HG03064 (cell line): ENCODE results near the gene FAM114A2.

Experiments
- ATAC-seq: cut with Tn5 transposase; IDR thresholded peaks from one replicate; pipeline ENCODE4 v1.9.1; 2021; ENCODE audit warnings: low read depth; ENCODE audit not compliant: unreplicated experiment

Gene FAM114A2

GRCh38 chr5:153991168-153991567 lies 47.5 kb downstream of the FAM114A2 start:
- no peak for ATAC-seq

GRCh38 chr5:153988510-153988909 lies 50.2 kb downstream of the FAM114A2 start:
- no peak for ATAC-seq

- ATAC-seq = no peak
Measured at GRCh38 chr5:153987301-153987700, 51.4 kb downstream of the FAM114A2 start.

GRCh38 chr5:153985498-153985897 lies 53.2 kb downstream of the FAM114A2 start:
- ATAC-seq = no peak

- ATAC-seq = no peak
Measured at GRCh38 chr5:153983885-153984284, 54.8 kb downstream of the FAM114A2 start.

GRCh38 chr5:153981905-153982605 lies 56.7 kb downstream of the FAM114A2 start:
- ATAC-seq = no peak

- ATAC-seq = no peak
Measured at GRCh38 chr5:153979028-153979783, 59.5 kb downstream of the FAM114A2 start.

GRCh38 chr5:153974813-153975163 lies 63.9 kb downstream of the FAM114A2 start:
- ATAC-seq = no peak

- ATAC-seq = no peak
Measured at GRCh38 chr5:153974131-153974812, 64.4 kb downstream of the FAM114A2 start.

GRCh38 chr5:153972240-153972639 lies 66.5 kb downstream of the FAM114A2 start:
- no peak for ATAC-seq

GRCh38 chr5:153970496-153970895 lies 68.2 kb downstream of the FAM114A2 start:
- ATAC-seq = no peak

GRCh38 chr5:153969563-153969895 lies 69.2 kb downstream of the FAM114A2 start:
- ATAC-seq = no peak

- ATAC-seq = no peak
Measured at GRCh38 chr5:153968761-153969562, 69.7 kb downstream of the FAM114A2 start.

- ATAC-seq = no peak
Measured at GRCh38 chr5:153964880-153965645, 73.6 kb downstream of the FAM114A2 start.

- no peak for ATAC-seq
Measured at GRCh38 chr5:153964191-153964879, 74.4 kb downstream of the FAM114A2 start.

GRCh38 chr5:153960269-153961215 lies 78.2 kb downstream of the FAM114A2 start:
- ATAC-seq = no peak

- no peak for ATAC-seq
Measured at GRCh38 chr5:153959134-153959957, 79.4 kb downstream of the FAM114A2 start.

GRCh38 chr5:153957205-153957604 lies 81.5 kb downstream of the FAM114A2 start:
- ATAC-seq = no peak
